DND-41 (cell line): ENCODE results near the gene FADD.

Experiments
- ATAC-seq: fragments of 200-7000 bp; cut with Tn5 transposase; 3 replicates; pipeline ENCODE4 v1.9.1; 2021; ENCODE audit warnings: low read depth; ENCODE audit not compliant: insufficient read depth
- DNase-seq: peaks from one replicate; pipeline ENCODE4 v3.0.0-alpha.2; 2020
- H2AFZ ChIP-seq: 2 replicates; pipeline ENCODE4 v1.6.0; 2012; ENCODE audit warnings: low read depth, low read length
- H3K27ac ChIP-seq: 2 replicates; pipeline ENCODE4 v1.5.1; 2012; ENCODE audit warnings: low read length, inconsistent platforms
- H3K27me3 ChIP-seq: fragments of 200-600 bp; sonication (generic); 2 replicates; pipeline ENCODE4 v1.6.0; 2012; ENCODE audit warnings: low read length, mild to moderate bottlenecking, inconsistent platforms; ENCODE audit not compliant: insufficient read depth, poor library complexity
- H3K36me3 ChIP-seq: 2 replicates; pipeline ENCODE4 v1.5.1; 2012; ENCODE audit warnings: low read length, inconsistent platforms; ENCODE audit not compliant: insufficient read depth
- H3K4me1 ChIP-seq: 2 replicates; pipeline ENCODE4 v1.5.1; 2012; ENCODE audit warnings: mild to moderate bottlenecking, low read length; ENCODE audit not compliant: insufficient read depth
- H3K4me2 ChIP-seq: 2 replicates; pipeline ENCODE4 v1.6.0; 2012; ENCODE audit warnings: mild to moderate bottlenecking, moderate library complexity, low read length, inconsistent platforms; ENCODE audit not compliant: insufficient read depth
- H3K4me3 ChIP-seq, 2 experiments: fragments of 200-600 bp in 1 of 2; shearing (Covaris generic) in 1 of 2; 2 replicates each; pipeline ENCODE4 v1.5.1; 2012 to 2016; ENCODE audit warnings: inconsistent platforms in 2 of 2, low read length in 2 of 2, mild to moderate bottlenecking in 2 of 2, low read depth in 1 of 2, moderate library complexity in 1 of 2
- H3K79me2 ChIP-seq: 2 replicates; pipeline ENCODE4 v1.6.0; 2012; ENCODE audit warnings: low read length, inconsistent platforms; ENCODE audit not compliant: insufficient read depth
- H3K9ac ChIP-seq: 2 replicates; pipeline ENCODE4 v1.6.0; 2012; ENCODE audit warnings: low read depth, mild to moderate bottlenecking, inconsistent platforms, low read length, moderate library complexity
- H3K9me3 ChIP-seq: 2 replicates; pipeline ENCODE4 v1.5.1; 2012; ENCODE audit warnings: low read length, moderate library complexity, mild to moderate bottlenecking, inconsistent platforms; ENCODE audit not compliant: insufficient read depth, severe bottlenecking
- H4K20me1 ChIP-seq: 2 replicates; pipeline ENCODE4 v1.6.0; 2012; ENCODE audit warnings: low read length; ENCODE audit not compliant: insufficient read depth
- CTCF ChIP-seq: IDR thresholded peaks from 2 replicates; pipeline ENCODE4 v1.5.1; 2012; ENCODE audit warnings: borderline replicate concordance, low read length, moderate library complexity, mild to moderate bottlenecking; ENCODE audit not compliant: poor library complexity, severe bottlenecking; ENCODE audit errors: extremely low read depth
- EZH2 ChIP-seq: IDR thresholded peaks from 3 replicates; pipeline ENCODE4 v1.6.1; 2012; ENCODE audit warnings: borderline replicate concordance, low read depth, mild to moderate bottlenecking, moderate library complexity, low read length, inconsistent platforms; ENCODE audit not compliant: severe bottlenecking

FADD gene

GRCh38 chr11:70183483-70184176, 19.5 kb upstream of the FADD start:
- Histone ChIP-seq H3K27ac (no peak overlapping the region), H4K20me1 (peaks cover 4% of the 10 kb centered on the region; the same call in 1 of the 2 replicates), H3K4me2 (no peak overlapping the region), H3K4me1 (no peaks in the 10 kb centered on the region), H3K79me2 (no peaks in the 10 kb centered on the region), H2AFZ (no peak overlapping the region), H3K27me3 (peaks cover 4% of the 10 kb centered on the region), H3K9me3 (no peaks in the 10 kb centered on the region), H3K36me3 (no peaks in the 10 kb centered on the region), H3K9ac (no peak overlapping the region), H3K4me3 (no peak overlapping the region)
- DNase-seq (no peak), ATAC-seq (no peak)
- TF ChIP-seq CTCF (no peak), EZH2 (no peak)

DNA sequence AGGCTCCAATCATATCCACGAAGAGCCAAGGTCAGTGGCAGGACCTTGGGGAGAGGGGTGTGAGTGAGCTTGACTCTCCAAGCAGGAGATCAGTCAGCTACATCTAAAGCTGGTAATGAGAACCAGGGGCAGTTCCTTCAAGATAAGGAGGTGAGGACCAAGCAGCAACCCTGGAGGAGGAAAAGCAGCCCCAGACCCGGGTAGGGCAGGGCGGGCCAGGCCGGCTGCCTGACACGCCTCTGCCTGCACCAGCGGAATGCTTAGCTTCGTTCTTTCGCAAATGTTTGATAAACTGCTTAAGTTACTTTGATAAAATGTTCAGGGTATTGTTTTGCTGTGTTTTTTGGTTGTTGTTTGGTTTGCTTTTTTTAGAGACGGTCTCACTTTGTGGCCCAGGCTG, 18.7 kb upstream of the FADD start:
- no peaks in the 10 kb centered on the region for H3K79me2 ChIP-seq
- TF ChIP-seq EZH2: no peak
- no peak for TF ChIP-seq CTCF
- ATAC-seq: no peak
- H3K4me1 ChIP-seq: no peaks in the 10 kb centered on the region
- no peak overlapping the region for H3K4me2 ChIP-seq
- H3K36me3 ChIP-seq: no peaks in the 10 kb centered on the region
- peaks cover 4% of the 10 kb centered on the region for H3K27me3 ChIP-seq
- H4K20me1 ChIP-seq: peaks cover 4% of the 10 kb centered on the region; the same call in 1 of the 2 replicates
- no peak overlapping the region for H2AFZ ChIP-seq
- H3K9ac ChIP-seq: no peak overlapping the region
- H3K27ac ChIP-seq: no peak overlapping the region
- no peak for DNase-seq
- H3K4me3 ChIP-seq: no peak overlapping the region
- H3K9me3 ChIP-seq: no peaks in the 10 kb centered on the region

GRCh38 chr11:70185348-70186055, 17.6 kb upstream of the FADD start:
- peaks cover 9% of the 10 kb centered on the region for H4K20me1 ChIP-seq
- H3K36me3 ChIP-seq: no peaks in the 10 kb centered on the region
- H3K9ac ChIP-seq: no peak overlapping the region
- H3K27me3 ChIP-seq: peaks cover 4% of the 10 kb centered on the region
- no peak overlapping the region for H3K4me2 ChIP-seq
- no peak overlapping the region for H3K27ac ChIP-seq
- no peaks in the 10 kb centered on the region for H3K9me3 ChIP-seq
- DNase-seq (no peak), ATAC-seq (no peak)
- no peak overlapping the region for H2AFZ ChIP-seq
- no peak overlapping the region for H3K4me3 ChIP-seq
- TF ChIP-seq CTCF (no peak), EZH2 (no peak)
- H3K79me2 ChIP-seq: no peaks in the 10 kb centered on the region
- no peaks in the 10 kb centered on the region for H3K4me1 ChIP-seq
